ENCODE data around the gene ENTPD8.

Gene ENTPD8

GRCh38 chr9:137397675-137398423 lies 43.3 kb downstream of the ENTPD8 start:
- TF ChIP-seq NFIC (IDR thresholded peaks at IDR 0.05) (no peak), TEAD4 (IDR thresholded peaks at IDR 0.05) (no peak), RAD21 (IDR thresholded peaks at IDR 0.05; ENCODE audit: low read depth) (no peak), REST (IDR thresholded peaks at IDR 0.05; ENCODE audit: low read depth) (no peak), CEBPB (IDR thresholded peaks at IDR 0.05) (no peak), MAX (IDR thresholded peaks at IDR 0.05) (no peak), USF1 (IDR thresholded peaks at IDR 0.05) (no peak)

- TF ChIP-seq FOXM1 (IDR thresholded peaks at IDR 0.05; ENCODE audit: borderline replicate concordance, low read depth) (no peak), TAF1 (IDR thresholded peaks at IDR 0.05; ENCODE audit: low read depth) (no peak), TCF12 (IDR thresholded peaks at IDR 0.05; ENCODE audit: low read depth) (no peak)
Observed at GRCh38 chr9:137396634-137397367, 44.4 kb downstream of the ENTPD8 start.

- TF ChIP-seq ZBTB7A (IDR thresholded peaks at IDR 0.05; ENCODE audit: low read depth) (no peak), RAD21 (IDR thresholded peaks at IDR 0.05; ENCODE audit: low read depth) (no peak), EP300 (IDR thresholded peaks at IDR 0.05; ENCODE audit: borderline replicate concordance) (no peak), EGR1 (IDR thresholded peaks at IDR 0.05) (no peak), TAF1 (IDR thresholded peaks at IDR 0.05; ENCODE audit: low read depth) (no peak), USF1 (IDR thresholded peaks at IDR 0.05) (no peak), TCF12 (IDR thresholded peaks at IDR 0.05; ENCODE audit: low read depth) (no peak), CEBPB (IDR thresholded peaks at IDR 0.05) (no peak), YY1 (IDR thresholded peaks at IDR 0.05; ENCODE audit: low read depth) (no peak), NFIC (IDR thresholded peaks at IDR 0.05) (no peak), TEAD4 (IDR thresholded peaks at IDR 0.05) (no peak), FOXM1 (IDR thresholded peaks at IDR 0.05; ENCODE audit: borderline replicate concordance, low read depth) (no peak), MAX (IDR thresholded peaks at IDR 0.05) (no peak), REST (IDR thresholded peaks at IDR 0.05; ENCODE audit: low read depth) (no peak), CREB1 (IDR thresholded peaks at IDR 0.05; ENCODE audit: low read depth) (no peak)
Observed at GRCh38 chr9:137396227-137396626, 44.9 kb downstream of the ENTPD8 start.

- TF ChIP-seq CREB1 (IDR thresholded peaks at IDR 0.05; ENCODE audit: low read depth) (no peak), EP300 (IDR thresholded peaks at IDR 0.05; ENCODE audit: borderline replicate concordance) (no peak), TAF1 (IDR thresholded peaks at IDR 0.05; ENCODE audit: low read depth) (no peak), REST (IDR thresholded peaks at IDR 0.05; ENCODE audit: low read depth) (no peak), RAD21 (IDR thresholded peaks at IDR 0.05; ENCODE audit: low read depth) (no peak), CEBPB (IDR thresholded peaks at IDR 0.05) (no peak)
Observed at GRCh38 chr9:137395666-137396010, 45.5 kb downstream of the ENTPD8 start.

Data from Ishikawa (cell line).